ENCODE results near the gene IYD. TPM values are rescaled to one million over a fixed set of nuclear protein-coding genes. Genes with fewer than 3 reads are reported as not detected.

The IYD gene
- total and polyA plus RNA-seq, 10 of the 15 experiments (the other 5 are each of a cell fraction or from before 2014, with no cell fraction given) = 0.07 TPM; not detected in 9

- no peak for TF ChIP-seq MLLT1 (IDR thresholded peaks at IDR 0.05)
- TF ChIP-seq NFYA (IDR thresholded peaks at IDR 0.05; ENCODE audit: borderline replicate concordance, low read depth, low read length) = no peak
- no peak for TF ChIP-seq TCF3 (IDR thresholded peaks at IDR 0.05; ENCODE audit: borderline replicate concordance, insufficient read depth, low read depth, low read length)
- peak; percentile 40; the same call in 1 of the 2 replicates for TF ChIP-seq MAX (IDR thresholded peaks at IDR 0.05; ENCODE audit: low read depth, low read length)
- TF ChIP-seq SREBF1 (IDR thresholded peaks at IDR 0.05; ENCODE audit: low read length) = no peak
- no peak for TF ChIP-seq WRNIP1 (IDR thresholded peaks at IDR 0.05; ENCODE audit: borderline replicate concordance, low read depth, low read length)
- no peak for TF ChIP-seq EED (IDR thresholded peaks at IDR 0.05; ENCODE audit: low read depth)
- no peak for TF ChIP-seq ZBTB11 (CRISPR knock-in tag; IDR thresholded peaks at IDR 0.05)
- no peak for TF ChIP-seq RELA (IDR thresholded peaks at IDR 0.05; ENCODE audit: borderline replicate concordance, partially characterized antibody)
- TF ChIP-seq HDAC2 (IDR thresholded peaks at IDR 0.05) = no peak
- TF ChIP-seq BRCA1 (IDR thresholded peaks at IDR 0.05; ENCODE audit: low read depth, low read length) = no peak
- no peak for TF ChIP-seq PKNOX1 (IDR thresholded peaks at IDR 0.05)
- TF ChIP-seq ZNF622 (IDR thresholded peaks at IDR 0.05) = no peak
- TF ChIP-seq ZZZ3 (IDR thresholded peaks at IDR 0.05; ENCODE audit: control insufficient read depth, insufficient read length, low read depth) = no peak
- TF ChIP-seq RFX5 (IDR thresholded peaks at IDR 0.05; ENCODE audit: low read depth, low read length) = no peak
- no peak for TF ChIP-seq DPF2 (IDR thresholded peaks at IDR 0.05)
- TF ChIP-seq FOXK2 (IDR thresholded peaks at IDR 0.05) = no peak
- 0 out of 2 replicates have a peak, but pooled peaks have one; percentile 22 for TF ChIP-seq IRF4 (IDR thresholded peaks at IDR 0.05; ENCODE audit: low read depth, low read length)
- TF ChIP-seq MTA3 (IDR thresholded peaks at IDR 0.05; ENCODE audit: borderline replicate concordance, low read length) = no peak
- TF ChIP-seq STAT1 (conservative IDR thresholded peaks at IDR 0.05) = 0 out of 2 replicates have a peak, but pooled peaks have one; percentile 26
- no peak for TF ChIP-seq SMARCA5 (IDR thresholded peaks at IDR 0.05)
- no peak for TF ChIP-seq PML (IDR thresholded peaks at IDR 0.05; ENCODE audit: low read length)
- TF ChIP-seq CBFB (IDR thresholded peaks at IDR 0.05; ENCODE audit: low read depth) = no peak
- TF ChIP-seq RAD21 (IDR thresholded peaks at IDR 0.05; ENCODE audit: insufficient read depth, low read depth, low read length) = peak; percentile 47
- no peak for TF ChIP-seq ZNF217 (IDR thresholded peaks at IDR 0.05)
Observed at GRCh38 chr6:150418827-150419594, 50.2 kb downstream of the IYD start (continued).
